Adipose tissue (tissue), 3 donors: ENCODE results near the gene GPC6. TPM values are rescaled to one million over a fixed set of nuclear protein-coding genes. Genes with fewer than 3 reads are reported as not detected.

Experiments
- H3K27ac ChIP-seq: one replicate; pipeline ENCODE4 v1.5.1; 2013; ENCODE audit warnings: low read depth, low read length
- WGBS, 3 donors: extraction: QIAGEN DNeasy Blood & Tissue Kit; methylation state at CpG; one replicate each; pipeline ENCODE4 v1.1.7; 2013; 5-methylcytosine and 5-hydroxymethylcytosine counted together
- polyA plus RNA-seq, 3 donors: library from polyadenylated mRNA; stranded (reverse); fragments of 200-250 nt; gene quantifications; one replicate each; pipeline ENCODE4 v1.2.3, GENCODE V29; 2013
- donor health status: healthy with polysubstance abuse.
- donor health status: Bipolar disorder and iron deficiency.
- donor health status: healthy.

GPC6 gene
- polyA plus RNA-seq, 3 donors, result 0.72 to 8.5 (median 5.8) TPM

- no peak overlapping the region for H3K27ac ChIP-seq
- 72 to 86% (median 81%) methylated on average over 1 of the region's 1 CpG for WGBS, 3 donors
These were observed 853.9 kb downstream of the GPC6 start for GRCh38 chr13:94080527-94080926.

GRCh38 chr13:94087100-94087499 is 860.5 kb downstream of the GPC6 start:
- H3K27ac ChIP-seq, result no peak overlapping the region
- WGBS, 3 donors, result 70 to 87% (median 81%) methylated on average over 3 of the region's 3 CpGs

GRCh38 chr13:94088742-94089141 is 862.1 kb downstream of the GPC6 start:
- WGBS, 3 donors, result 45 to 52% (median 47%) methylated on average over 4 of the region's 4 CpGs
- no peak overlapping the region for H3K27ac ChIP-seq

- 49 to 58% (median 50%) methylated on average over 3 of the region's 3 CpGs for WGBS, 3 donors
- H3K27ac ChIP-seq, result no peak overlapping the region
These were observed 864.3 kb downstream of the GPC6 start for GRCh38 chr13:94090773-94091480.

GRCh38 chr13:94093652-94094315 is 867.2 kb downstream of the GPC6 start:
- no peak overlapping the region for H3K27ac ChIP-seq

GRCh38 chr13:94109715-94110374 is 883.2 kb downstream of the GPC6 start:
- H3K27ac ChIP-seq, result no peak overlapping the region
- 89 to 94% (median 92%) methylated on average over 2 of the region's 2 CpGs for WGBS, 3 donors

More at GRCh38 chr13:94093652-94094315, 867.2 kb downstream of the GPC6 start:
- 49 to 63% (median 61%) methylated on average over 2 of the region's 2 CpGs for WGBS, 3 donors

GRCh38 chr13:94112227-94112626 is 885.6 kb downstream of the GPC6 start:
- 51 to 72% (median 63%) methylated on average over 3 of the region's 3 CpGs for WGBS, 3 donors
- no peak overlapping the region for H3K27ac ChIP-seq

GRCh38 chr13:94112731-94113130 is 886.1 kb downstream of the GPC6 start:
- no peak overlapping the region for H3K27ac ChIP-seq
- WGBS, 3 donors, result 60 to 74% (median 74%) methylated on average over 2 of the region's 2 CpGs

GRCh38 chr13:94113245-94113644 is 886.6 kb downstream of the GPC6 start:
- H3K27ac ChIP-seq, result no peak overlapping the region

GRCh38 chr13:94114166-94114565 is 887.6 kb downstream of the GPC6 start:
- H3K27ac ChIP-seq, result no peak overlapping the region
- 69 to 93% (median 84%) methylated on average over 1 of the region's 1 CpG for WGBS, 3 donors

- H3K27ac ChIP-seq, result no peak overlapping the region
- 77 to 78% (median 77%) methylated on average over 1 of the region's 1 CpG for WGBS, 3 donors
These were observed 888.4 kb downstream of the GPC6 start for GRCh38 chr13:94115054-94115453.

GRCh38 chr13:94119360-94119936 is 892.8 kb downstream of the GPC6 start:
- no peak overlapping the region for H3K27ac ChIP-seq
- 32 to 78% (median 71%) methylated on average over 7 of the region's 7 CpGs for WGBS, 3 donors

GRCh38 chr13:94120878-94121277 is 894.3 kb downstream of the GPC6 start:
- no peak overlapping the region for H3K27ac ChIP-seq
- 37 to 52% (median 48%) methylated on average over 2 of the region's 2 CpGs for WGBS, 3 donors

GRCh38 chr13:94121686-94122085 is 895.1 kb downstream of the GPC6 start:
- no peak overlapping the region for H3K27ac ChIP-seq
- WGBS, 3 donors, result 77 to 86% (median 78%) methylated on average over 1 of the region's 1 CpG

- 49 to 62% (median 59%) methylated on average over 4 of the region's 4 CpGs for WGBS, 3 donors
These were observed 895.8 kb downstream of the GPC6 start for GRCh38 chr13:94122300-94122915.

GRCh38 chr13:94123557-94123956 is 897.0 kb downstream of the GPC6 start:
- WGBS, 3 donors, result 50 to 79% (median 74%) methylated on average over 1 of the region's 1 CpG
- no peak overlapping the region for H3K27ac ChIP-seq

More at GRCh38 chr13:94122300-94122915, 895.8 kb downstream of the GPC6 start:
- H3K27ac ChIP-seq, result no peak overlapping the region

- WGBS, 3 donors, result 49 to 66% (median 58%) methylated on average over 4 of the region's 4 CpGs
- H3K27ac ChIP-seq, result no peak overlapping the region
These were observed 901.8 kb downstream of the GPC6 start for GRCh38 chr13:94128430-94128829.

- no peak overlapping the region for H3K27ac ChIP-seq
- 53 to 91% (median 66%) methylated on average over 2 of the region's 2 CpGs for WGBS, 3 donors
These were observed 902.9 kb downstream of the GPC6 start for GRCh38 chr13:94129490-94129894.

- H3K27ac ChIP-seq, result no peak overlapping the region
- 70 to 86% (median 84%) methylated on average over 4 of the region's 4 CpGs for WGBS, 3 donors
These were observed 912.2 kb downstream of the GPC6 start for GRCh38 chr13:94138831-94139230.
